Measurements from ENCODE around the gene SULF2.

SULF2 gene

GRCh38 chr20:47733892-47734291 is 51.4 kb downstream of the SULF2 start:
- no peak for DNase-seq

GRCh38 chr20:47730744-47731143 is 54.5 kb downstream of the SULF2 start:
- no peak for DNase-seq

- no peak for DNase-seq
Measured at GRCh38 chr20:47729472-47729871, 55.8 kb downstream of the SULF2 start.

GRCh38 chr20:47727909-47728361 is 57.3 kb downstream of the SULF2 start:
- DNase-seq: no peak

GRCh38 chr20:47727170-47727880 is 58.0 kb downstream of the SULF2 start:
- DNase-seq: peak; percentile 69

GRCh38 chr20:47726632-47727031 is 58.6 kb downstream of the SULF2 start:
- DNase-seq: no peak

- DNase-seq: peak; percentile 88
Measured at GRCh38 chr20:47725248-47725973, 59.9 kb downstream of the SULF2 start.

GRCh38 chr20:47724910-47725247 is 60.4 kb downstream of the SULF2 start:
- DNase-seq: no peak

GRCh38 chr20:47724396-47724795 is 60.9 kb downstream of the SULF2 start:
- no peak for DNase-seq

- DNase-seq: no peak
Measured at GRCh38 chr20:47723322-47723721, 62.0 kb downstream of the SULF2 start.

GRCh38 chr20:47720636-47721427 is 64.4 kb downstream of the SULF2 start:
- DNase-seq: no peak

- DNase-seq: no peak
Measured at GRCh38 chr20:47719625-47720024, 65.7 kb downstream of the SULF2 start.

- DNase-seq: no peak
Measured at GRCh38 chr20:47719211-47719610, 66.1 kb downstream of the SULF2 start.

- DNase-seq: no peak
Measured at GRCh38 chr20:47718398-47718797, 66.9 kb downstream of the SULF2 start.

- no peak for DNase-seq
Measured at GRCh38 chr20:47717421-47717820, 67.9 kb downstream of the SULF2 start.

- no peak for DNase-seq
Measured at GRCh38 chr20:47713878-47714450, 71.3 kb downstream of the SULF2 start.

- no peak for DNase-seq
Measured at GRCh38 chr20:47713163-47713562, 72.1 kb downstream of the SULF2 start.

- DNase-seq: no peak
Measured at GRCh38 chr20:47711046-47711752, 74.1 kb downstream of the SULF2 start.

GRCh38 chr20:47710665-47711045 is 74.6 kb downstream of the SULF2 start:
- DNase-seq: no peak

- DNase-seq: no peak
Measured at GRCh38 chr20:47708953-47709833, 76.1 kb downstream of the SULF2 start.

GRCh38 chr20:47708140-47708807 is 77.0 kb downstream of the SULF2 start:
- no peak for DNase-seq

All from hematopoietic multipotent progenitor cell treated with erythropoietin and hydrocortisone succinate and interleukin-3 and kit ligand, for 8 days (in vitro differentiated cells).